GM21447 (cell line): ENCODE measurements around the gene MAN2A1.
A peak's percentile ranks its signal among the peaks of the same experiment; 100 is the strongest.

ENCODE experiments used
- ATAC-seq: cut with Tn5 transposase; IDR thresholded peaks from one replicate; pipeline ENCODE4 v1.9.1; 2021; ENCODE audit not compliant: unreplicated experiment

The MAN2A1 gene

DNA sequence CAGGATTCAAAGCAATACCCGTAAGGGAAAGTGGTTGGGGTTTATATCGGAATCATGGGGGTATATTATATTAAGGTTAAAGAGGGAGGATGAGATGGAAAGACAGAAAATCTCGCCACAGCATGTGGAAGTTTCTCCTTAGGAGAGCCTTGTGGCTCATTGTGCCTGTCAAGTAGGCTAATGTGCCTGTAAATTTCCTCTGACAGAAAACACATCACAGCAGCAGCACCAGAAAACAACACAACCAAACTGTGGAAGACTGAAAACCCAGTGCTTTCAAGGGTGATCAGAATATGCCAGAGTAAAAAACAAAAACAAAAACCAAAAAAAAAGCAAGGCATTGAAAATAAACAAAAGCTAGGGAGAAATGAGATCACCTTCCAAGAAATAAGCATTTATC, 11.3 kb upstream of the MAN2A1 start:
- no peak for ATAC-seq

DNA sequence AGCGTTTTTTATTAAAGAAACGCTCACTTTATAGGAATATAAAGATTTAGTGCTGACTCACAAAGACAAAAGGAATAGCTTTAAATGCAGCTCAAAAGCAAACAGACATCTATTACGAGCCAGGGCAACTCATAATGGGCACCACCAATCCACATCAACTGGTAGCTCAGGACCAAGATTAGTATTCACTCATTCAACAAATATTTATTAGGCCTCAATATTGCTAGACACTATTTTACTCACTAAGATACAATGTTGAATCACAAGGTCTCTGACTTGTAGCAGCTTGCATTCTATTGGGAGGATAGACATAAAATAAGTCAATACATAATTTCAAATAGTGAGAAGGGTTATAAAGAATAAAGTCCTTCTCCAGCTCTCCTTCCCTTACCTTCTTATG, 8.0 kb upstream of the MAN2A1 start:
- ATAC-seq, result no peak

DNA sequence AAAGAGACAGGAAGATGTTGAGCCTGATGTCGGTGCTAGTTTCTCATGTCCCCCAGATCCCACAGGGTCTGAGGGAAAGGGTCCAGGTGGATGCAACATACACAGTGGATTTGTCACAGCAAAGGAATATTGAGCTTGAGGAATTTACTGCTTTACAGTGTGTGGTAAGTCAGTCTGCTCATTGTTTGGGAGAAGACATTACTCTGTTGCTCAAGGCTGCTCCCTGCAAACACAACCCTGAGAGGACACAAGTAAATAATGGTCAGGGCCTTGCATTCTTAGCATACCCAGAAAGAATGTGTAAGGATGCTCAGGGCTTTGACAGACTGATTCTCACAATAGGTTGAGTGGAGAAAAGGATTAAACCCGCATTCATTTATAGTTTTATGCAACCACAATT, 7.3 kb upstream of the MAN2A1 start:
- no peak for ATAC-seq

DNA sequence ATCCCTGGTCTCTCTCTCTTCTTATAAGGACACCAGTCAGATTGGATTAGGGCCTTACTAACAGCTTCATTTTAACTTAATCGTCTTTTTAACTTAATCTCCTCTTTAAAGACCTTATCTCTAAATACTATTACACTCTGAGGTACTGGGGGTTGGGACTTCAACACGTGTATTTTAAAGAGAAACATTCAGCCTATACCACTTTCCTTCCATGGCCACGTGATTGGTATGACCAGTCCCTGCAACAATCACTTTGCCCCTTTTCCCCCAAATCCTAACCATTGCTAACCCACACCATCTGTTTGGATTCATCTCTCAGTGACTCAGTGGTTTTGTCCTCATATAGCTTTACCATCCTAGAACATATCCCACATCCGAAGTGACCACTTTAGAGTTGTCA, 3.8 kb upstream of the MAN2A1 start:
- no peak for ATAC-seq

DNA sequence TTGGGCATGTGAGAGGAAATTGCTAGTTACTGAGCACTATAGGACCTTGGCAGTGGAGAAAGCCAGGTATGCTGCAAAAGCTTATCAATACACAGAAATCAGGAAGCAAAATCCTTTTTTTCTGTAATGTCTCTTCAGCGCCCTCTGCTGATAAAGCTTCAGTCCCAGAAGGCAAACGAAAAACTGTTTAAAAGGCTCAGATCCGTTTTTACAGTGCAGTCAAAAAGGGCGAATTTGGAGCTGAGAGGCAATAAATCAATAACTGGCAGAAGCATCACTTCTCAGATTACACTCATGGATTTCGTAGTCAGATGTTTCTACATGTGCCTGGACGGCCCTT, 1.1 kb upstream of the MAN2A1 start:
- peak; percentile 0 for ATAC-seq

DNA sequence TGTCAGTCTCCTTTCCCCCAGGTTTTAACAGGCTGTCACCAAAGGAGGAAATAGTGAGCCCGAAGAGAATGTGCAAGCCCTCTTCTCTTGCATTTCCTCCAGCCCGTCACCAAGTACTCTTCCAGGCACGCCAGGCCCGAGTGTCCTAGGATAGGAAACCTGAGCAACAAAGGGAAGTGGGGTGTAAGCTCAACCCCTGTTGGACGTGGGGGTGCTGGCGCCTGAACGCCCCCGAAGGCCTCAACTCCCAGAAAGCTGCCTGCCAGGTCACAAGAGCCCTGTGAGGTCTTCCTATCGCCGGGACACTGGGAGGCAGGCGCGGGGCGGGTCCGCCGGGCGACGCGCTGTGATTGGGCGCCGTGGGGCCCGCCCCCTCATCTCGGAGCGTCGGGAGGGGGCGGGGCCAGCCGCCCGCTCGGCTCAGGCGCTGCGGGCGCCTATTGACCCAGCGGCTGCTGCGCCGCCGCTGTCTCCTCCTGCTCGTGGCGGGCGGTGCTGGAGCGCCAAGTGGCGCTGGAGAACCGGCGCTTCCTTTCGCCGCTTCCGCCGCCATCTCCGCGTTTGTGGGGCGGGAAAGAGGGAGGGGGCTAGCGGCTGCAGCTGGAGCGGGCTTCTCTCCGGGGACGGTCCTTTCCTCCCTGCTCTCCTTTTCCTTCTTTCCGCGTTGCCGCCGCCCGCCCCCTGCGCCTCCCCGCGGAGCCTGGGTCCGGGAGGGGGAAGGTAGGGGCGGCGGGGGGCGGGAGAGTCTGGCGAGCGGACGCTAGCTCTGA, 572 bp upstream of the MAN2A1 start:
- ATAC-seq, result peak; percentile 67

DNA sequence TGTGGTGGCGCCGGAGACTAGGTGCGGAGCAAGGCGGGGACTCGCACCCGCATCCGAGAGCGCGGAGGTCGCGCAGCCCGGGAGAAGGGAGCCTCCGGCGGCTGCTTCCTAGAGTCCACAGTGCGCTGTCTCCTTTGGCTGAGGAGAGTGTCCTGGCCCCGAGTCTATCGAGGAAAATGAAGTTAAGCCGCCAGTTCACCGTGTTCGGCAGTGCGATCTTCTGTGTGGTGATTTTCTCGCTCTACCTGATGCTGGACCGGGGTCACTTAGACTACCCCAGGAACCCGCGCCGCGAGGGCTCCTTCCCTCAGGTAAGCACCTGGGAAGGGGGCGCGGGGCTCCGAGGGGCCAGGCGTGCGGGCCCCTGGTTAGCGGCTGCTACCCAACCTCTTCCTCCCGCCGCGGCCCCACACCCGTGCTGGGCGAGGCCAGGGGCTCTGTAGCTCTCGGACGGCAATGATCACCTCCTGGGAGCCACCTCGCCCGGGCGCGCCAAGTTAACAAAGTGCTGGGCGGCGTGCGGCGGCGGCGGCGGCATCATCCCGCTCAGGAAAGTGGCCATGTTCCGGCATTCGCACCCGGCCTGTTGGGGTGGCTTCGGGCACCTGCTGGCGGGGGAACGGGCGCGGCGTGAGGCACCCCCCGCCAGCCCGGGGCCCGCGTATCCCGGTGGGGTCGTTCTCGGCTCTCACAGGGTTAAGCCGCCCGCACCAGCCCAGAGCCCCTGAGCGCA, 681 bp downstream of the MAN2A1 start:
- peak; percentile 9 for ATAC-seq

DNA sequence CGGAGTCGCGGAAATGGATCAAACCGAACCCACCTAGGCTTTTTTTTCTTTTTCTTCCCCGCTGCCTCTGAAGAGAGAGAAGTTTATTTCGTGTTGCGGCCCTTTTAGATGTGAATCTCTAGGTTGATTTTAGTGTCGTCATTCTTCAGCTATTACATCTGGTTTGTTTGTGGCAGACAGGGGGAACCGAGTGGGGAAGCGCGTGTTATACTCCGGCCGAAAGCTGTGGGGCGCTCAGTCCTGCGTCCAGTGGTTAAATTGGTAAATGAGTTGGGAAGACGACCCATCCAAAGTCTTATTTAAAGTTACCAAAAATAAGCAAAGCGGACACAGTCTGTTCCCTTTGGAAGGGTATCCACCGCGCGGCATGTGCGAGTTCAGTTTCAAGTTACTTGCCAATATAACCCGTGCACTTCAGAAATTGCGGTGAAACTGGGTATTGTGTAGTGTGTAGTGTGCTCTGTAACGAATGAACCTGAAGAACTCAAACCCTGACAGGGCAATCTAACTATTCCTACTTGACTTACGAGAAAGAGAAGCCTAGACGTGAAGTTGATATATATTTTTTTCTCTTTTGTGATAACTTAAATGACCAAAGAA, 1.3 kb downstream of the MAN2A1 start:
- peak; percentile 20 for ATAC-seq

DNA sequence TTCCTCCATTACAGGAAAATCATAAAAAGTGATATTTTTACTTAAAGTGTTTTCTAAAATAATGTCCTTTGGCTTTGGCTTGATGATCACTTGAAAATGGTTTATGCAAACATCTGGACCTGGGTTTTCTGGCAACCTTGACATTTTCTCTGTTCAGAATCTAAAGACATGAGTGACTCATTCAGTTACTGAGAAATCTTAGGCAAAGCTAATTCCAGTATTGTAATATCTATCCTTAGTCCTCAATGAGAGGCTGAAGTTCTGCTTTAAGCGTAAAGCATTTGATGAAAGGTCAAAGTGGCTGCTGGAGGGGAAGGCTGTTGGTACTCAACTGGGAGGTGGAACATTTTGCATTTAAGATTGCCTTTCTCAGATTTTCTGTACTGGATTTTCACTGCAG, 2.3 kb downstream of the MAN2A1 start:
- ATAC-seq, result no peak

DNA sequence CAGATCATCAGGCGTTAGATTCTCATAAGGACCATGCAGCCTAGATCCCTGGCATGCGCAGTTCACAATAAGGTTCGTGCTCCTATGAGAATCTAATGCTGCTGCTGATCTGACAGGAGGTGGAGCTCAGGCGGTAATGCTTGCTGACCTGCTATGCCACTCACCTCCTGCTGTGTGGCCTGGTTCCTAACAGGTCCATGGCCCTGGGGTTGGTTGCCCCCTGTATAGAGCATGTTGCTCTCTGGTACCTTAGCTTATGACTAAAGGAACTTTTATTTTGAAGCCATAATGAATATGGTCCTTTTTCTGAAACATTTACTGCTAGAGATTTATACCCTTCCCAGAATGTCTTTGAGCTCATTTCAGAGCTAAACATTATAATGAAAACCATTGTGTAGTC, 3.1 kb downstream of the MAN2A1 start:
- ATAC-seq, result no peak

DNA sequence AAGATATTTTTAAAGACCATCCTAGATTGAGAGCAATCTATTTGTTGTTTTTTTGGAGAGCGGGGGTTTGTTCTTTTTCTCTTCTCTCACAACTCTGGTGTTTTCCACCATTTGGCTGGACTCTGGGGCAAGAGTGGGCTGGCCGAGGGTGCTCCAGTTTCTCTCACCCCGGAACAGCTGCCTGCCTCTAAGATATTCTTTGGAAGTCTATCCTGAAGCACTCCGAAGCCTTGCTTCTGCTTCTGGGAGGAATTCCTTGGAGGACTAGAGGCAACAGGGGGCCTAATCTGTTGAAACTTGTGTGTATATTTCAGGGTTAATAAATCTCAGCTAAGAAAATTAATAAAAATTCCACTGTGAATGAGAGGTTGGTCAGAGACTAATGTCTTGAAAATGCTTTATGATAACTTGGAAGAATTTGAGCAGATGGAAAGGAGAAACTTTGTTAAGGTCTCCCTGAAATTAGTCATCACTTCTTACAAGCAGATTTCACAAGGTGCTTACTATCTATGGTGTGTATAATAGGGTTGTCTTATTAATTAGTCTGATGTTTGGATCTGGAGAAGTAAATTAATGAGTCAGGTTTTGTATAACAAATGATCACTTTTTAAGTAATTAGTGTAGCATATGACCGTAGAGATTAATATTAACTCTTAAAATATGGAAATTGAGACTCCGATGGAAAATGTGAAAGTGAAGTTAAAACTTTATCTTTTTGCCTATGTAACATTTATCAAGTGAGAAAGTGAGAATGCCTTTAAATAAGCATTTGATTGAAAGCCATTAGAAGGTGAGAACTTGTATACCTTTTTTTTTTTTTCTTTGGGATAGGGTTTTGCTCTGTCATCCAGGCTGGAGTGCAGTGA, 4.0 kb downstream of the MAN2A1 start:
- ATAC-seq, result no peak

DNA sequence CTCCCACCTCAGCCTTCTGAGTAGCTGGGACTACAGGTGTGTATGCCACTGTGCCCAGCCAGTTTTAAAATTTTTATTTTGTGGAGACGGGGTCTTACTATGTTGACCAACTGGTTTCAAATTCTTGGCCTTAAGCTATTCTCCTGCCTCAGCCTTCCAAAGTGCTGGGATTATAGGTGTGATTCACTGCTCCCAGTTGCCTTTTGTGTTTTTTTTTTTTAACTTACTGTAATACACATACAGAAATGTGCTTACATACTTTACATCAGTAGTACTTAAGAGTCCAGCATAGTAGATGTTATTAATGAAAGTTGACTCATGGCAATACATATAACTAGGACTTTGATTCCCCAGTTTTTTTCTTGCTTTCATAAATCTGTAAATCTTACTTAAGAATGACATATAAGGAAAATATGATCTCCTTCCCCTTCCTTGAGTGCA, 4.7 kb downstream of the MAN2A1 start:
- no peak for ATAC-seq

DNA sequence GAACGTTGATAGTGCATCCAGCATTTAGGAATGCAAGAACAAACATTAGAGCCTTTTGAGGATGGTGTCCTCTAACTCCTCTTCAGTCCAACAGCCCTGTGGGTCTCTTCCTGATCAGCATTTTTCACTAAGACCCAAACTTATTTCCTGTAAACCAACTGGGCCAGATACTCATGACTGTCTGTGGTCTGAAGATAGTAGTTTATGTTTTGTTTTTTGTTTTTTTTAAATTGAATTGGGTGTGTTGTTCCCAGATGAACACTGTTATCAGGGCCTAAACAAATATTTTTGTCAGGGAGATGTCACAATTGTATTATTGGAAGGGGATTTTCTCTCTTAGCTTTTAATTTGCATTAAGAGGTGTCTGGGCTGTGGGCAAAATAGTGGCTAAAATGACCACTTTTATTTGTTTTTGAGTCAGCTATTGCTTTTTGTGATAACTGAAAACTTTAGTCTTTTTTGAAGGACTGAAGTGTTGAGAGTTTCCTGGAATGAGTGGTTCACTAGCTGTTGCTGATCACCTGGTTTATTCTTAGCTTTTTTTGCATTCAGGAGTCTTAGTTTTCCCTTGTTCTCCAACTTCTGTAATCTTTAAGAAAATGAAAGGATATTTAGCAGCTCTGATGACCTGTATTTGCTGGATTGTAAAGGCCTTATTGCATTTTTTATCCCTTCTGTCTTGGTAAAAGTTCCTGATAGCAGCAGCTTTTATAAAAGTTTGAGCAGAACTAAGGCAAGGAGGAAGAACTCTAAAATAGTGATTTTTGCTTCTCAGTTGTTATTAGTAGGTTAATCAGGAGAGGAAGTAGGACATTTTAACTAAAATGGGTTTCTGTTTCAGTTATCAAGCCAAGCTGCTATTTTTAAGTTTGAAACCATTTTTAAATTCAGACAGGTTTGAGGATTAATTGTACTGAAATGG, 5.5 kb downstream of the MAN2A1 start:
- peak; percentile 55 for ATAC-seq

DNA sequence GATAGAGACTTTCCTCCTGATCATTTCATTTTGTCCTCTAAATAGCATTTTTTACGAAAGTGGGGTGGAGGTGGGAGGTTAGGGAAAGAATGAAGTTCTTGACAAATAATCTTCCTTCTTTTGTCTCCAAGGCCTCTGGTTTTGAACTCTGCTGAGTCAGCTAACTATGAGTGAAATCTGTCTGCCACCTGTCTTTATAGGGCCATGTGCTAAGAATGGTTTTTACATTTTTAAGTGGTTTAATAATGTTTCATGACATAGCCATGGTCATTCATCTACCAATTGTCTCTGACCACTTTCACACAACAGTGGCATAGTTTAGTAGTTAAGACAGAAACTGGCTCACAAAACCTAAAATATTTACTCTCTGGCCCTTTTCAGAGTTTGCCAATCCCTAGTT, 7.6 kb downstream of the MAN2A1 start:
- ATAC-seq, result no peak

DNA sequence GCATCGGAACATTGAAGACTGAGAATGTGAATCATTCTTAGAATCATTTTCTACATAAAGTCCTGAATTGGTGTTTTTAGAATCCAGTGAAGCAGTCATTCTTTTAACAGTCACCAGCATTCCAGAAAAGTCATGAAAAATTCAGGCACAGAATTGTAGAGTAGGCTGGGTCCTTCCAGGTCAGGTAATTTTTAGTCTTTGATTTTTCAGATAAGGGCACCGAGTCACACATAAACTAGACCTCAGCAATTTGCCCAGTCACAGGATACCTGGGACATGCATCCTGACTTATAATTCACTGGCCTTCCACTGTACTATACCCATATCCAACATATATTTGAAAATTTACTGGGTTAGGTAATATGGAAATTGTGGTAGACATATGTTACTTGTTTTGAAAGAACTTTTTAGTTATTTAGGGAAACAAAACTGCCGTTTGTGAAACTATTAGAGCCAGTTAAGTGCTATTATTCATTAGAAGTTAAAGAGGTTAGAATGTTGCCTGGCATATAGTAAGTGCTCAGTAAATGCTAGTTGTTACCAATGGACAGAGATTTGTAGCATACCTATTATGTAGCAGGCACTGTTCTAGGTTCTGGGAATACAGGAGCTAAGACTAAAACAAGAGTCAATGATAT, 10.9 kb downstream of the MAN2A1 start:
- no peak for ATAC-seq

DNA sequence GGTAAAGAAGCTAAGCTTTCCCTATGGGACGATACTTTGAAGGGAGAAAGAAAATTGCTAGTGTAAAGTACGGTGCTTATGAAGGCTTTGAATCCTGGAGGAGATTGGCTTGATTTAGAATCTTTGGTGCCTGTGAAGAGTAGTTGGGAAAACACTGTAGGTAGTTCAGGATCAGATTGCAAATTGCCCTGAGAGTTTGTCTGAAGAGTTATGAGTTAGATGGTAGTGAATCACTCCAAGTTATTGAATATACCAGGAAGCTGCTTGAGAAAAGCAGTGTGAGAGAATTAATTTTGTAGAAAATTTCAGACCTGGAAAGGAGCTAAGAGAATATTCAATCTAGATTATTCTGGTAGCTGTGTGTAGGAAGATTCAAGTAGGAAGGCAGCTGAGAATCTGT, 11.5 kb downstream of the MAN2A1 start:
- no peak for ATAC-seq

DNA sequence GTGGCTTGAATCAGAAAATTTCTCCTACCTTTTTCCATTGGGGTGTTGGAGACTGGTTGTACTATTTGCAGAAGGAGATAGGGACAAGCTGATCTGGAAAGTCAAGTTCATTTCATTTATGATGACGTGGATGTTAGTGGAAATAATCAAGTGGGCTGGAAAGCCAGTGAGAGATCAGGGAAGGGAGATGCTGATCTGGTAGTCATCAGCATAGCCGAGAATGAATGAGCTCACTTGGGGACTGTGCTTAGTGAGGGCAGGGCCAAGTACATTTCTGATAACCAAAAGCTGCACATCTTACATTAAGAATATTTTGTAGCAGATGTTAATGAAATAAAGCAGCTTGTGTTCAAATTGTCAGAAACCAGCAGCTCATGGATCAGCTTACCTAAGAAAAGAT, 12.1 kb downstream of the MAN2A1 start:
- ATAC-seq, result no peak

DNA sequence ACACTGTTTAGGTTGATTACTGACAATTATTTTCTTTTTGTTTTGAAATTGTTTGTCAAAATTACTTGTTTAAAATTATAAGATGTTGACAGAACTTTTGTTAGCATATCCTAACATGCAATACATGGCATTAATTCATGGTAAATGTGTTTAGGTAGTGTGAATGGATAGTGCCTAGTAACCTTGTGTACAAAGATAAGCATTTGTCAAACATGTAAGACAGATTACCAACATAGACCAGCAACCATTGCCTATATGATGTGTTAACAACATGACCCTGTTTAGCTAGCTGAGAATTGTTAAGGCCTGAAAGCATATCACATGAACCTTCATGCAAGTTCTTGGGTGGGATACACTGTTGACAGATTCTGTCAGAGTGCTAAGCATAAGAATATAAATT, 13.4 kb downstream of the MAN2A1 start:
- no peak for ATAC-seq

DNA sequence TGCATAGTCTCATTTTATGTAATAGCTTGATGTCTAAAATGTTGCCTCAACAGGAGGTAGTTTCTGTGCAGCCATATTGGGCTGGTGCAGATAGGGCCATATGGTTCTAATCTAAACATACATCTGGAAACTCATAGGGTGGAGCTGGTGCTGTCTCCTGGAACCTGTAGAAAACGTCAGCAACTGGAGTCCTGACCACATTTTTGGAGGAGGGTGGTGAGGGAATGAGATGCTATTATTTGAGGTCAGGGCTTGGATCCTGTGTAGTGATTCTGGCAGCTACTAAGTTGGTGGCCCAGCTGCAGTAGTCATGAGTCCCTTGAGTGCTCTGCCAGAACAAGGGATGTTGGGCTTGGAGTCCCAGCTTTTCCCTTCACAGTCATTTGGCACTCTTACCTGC, 14.1 kb downstream of the MAN2A1 start:
- ATAC-seq, result no peak
